RWPE1 (cell line): Measurements from ENCODE around the gene MCOLN3.

Source experiments
- CTCF ChIA-PET: fragments of 350-600 bp; sonication (Branson Sonifier 250); formaldehyde crosslinking; extraction: SDS; loops from one replicate; lab custom pipeline; 2021; lab: Yijun Ruan, JAX
- POLR2A ChIA-PET: fragments of 400-600 bp; formaldehyde crosslinking; extraction: SDS; loops from one replicate; lab custom pipeline; 2020; ENCODE audit warnings: antibody characterized with exemption; ENCODE audit not compliant: low non-redundant PET; lab: Yijun Ruan, JAX
- DNase-seq: peaks from one replicate; pipeline ENCODE4 v3.0.0; 2012; ENCODE audit warnings: low spot score
- H3K27ac ChIP-seq: fragments of 450-650 bp; 2 replicates; pipeline ENCODE4 v1.5.1; 2017
- CTCF ChIP-seq: fragments of 450-650 bp; conservative IDR thresholded peaks from 2 replicates; pipeline ENCODE4 v1.5.1; 2017; ENCODE audit warnings: low read depth, mild to moderate bottlenecking

MCOLN3 gene

GRCh38 chr1:85087659-85088407, 39.5 kb upstream of the MCOLN3 start:
- no peak for TF ChIP-seq CTCF
- ChIA-PET CTCF (interaction anchor here (0.6 to 1.3 kb wide), 2 partner anchors 60 to 172 kb away, joined by 4 to 5 read pairs; partner anchors contain the start of gene C1orf52), POLR2A (no interaction called here)
- peak; percentile 9 for DNase-seq
- H3K27ac ChIP-seq, result no peak overlapping the region

GRCh38 chr1:85085417-85085816, 37.1 kb upstream of the MCOLN3 start:
- POLR2A ChIA-PET, result no interaction called here
- no peak overlapping the region for H3K27ac ChIP-seq
- CTCF ChIA-PET, result interaction anchor here (0.7 kb wide), 1 partner anchor 282 kb away, joined by 3 read pairs; no protein-coding TSS in a partner anchor
- no peak for TF ChIP-seq CTCF
- DNase-seq, result no peak

GRCh38 chr1:85078903-85079302, 30.6 kb upstream of the MCOLN3 start:
- TF ChIP-seq CTCF, result no peak
- CTCF ChIA-PET, result interaction anchor here (0.5 kb wide), 1 partner anchor 134 kb away, joined by 3 read pairs; no protein-coding TSS in a partner anchor
- POLR2A ChIA-PET, result no interaction called here
- DNase-seq, result peak; percentile 7
- H3K27ac ChIP-seq, result no peak overlapping the region

GRCh38 chr1:85074365-85074964, 26.2 kb upstream of the MCOLN3 start:
- no peak for TF ChIP-seq CTCF
- ChIA-PET POLR2A (no interaction called here), CTCF (no interaction called here)
- H3K27ac ChIP-seq, result no peak overlapping the region
- no peak for DNase-seq

GRCh38 chr1:85070972-85071492, 22.7 kb upstream of the MCOLN3 start:
- ChIA-PET POLR2A (no interaction called here), CTCF (interaction anchor here (1.0 kb wide), 1 partner anchor 184 kb away, joined by 3 read pairs; no protein-coding TSS in a partner anchor)
- DNase-seq, result no peak
- TF ChIP-seq CTCF, result no peak
- H3K27ac ChIP-seq, result no peak overlapping the region

- DNase-seq, result no peak
- ChIA-PET POLR2A (no interaction called here), CTCF (interaction anchor here (0.5 to 0.7 kb wide), 2 partner anchors 93 to 206 kb away, joined by 4 to 6 read pairs; no protein-coding TSS in a partner anchor)
- H3K27ac ChIP-seq, result no peak overlapping the region
- TF ChIP-seq CTCF, result no peak
Measured at GRCh38 chr1:85068846-85069245, 20.5 kb upstream of the MCOLN3 start.
